CD14-positive monocyte (primary cell): ENCODE results near the gene MEGF9. TPM values are rescaled to one million over a fixed set of nuclear protein-coding genes. Genes with fewer than 3 reads are reported as not detected.

ENCODE experiments used
- DNase-seq, 3 donors: peaks; one replicate each; pipeline ENCODE4 v3.0.0-alpha.2; 2011 to 2022
- H2AFZ ChIP-seq: 2 replicates; pipeline ENCODE4 v1.6.0; 2012; ENCODE audit warnings: mild to moderate bottlenecking, low read depth, low read length, inconsistent platforms; ENCODE audit not compliant: insufficient read depth, poor library complexity, severe bottlenecking
- H3K27ac ChIP-seq, 2 donors: 1 replicate in 1 of 2; 2 replicates in 1 of 2; pipeline ENCODE4 v1.5.1; 2012 to 2013; ENCODE audit warnings: low read length in 2 of 2, control low read depth in 1 of 2, inconsistent platforms in 1 of 2, low read depth in 1 of 2, mild to moderate bottlenecking in 1 of 2
- H3K27me3 ChIP-seq, 2 donors: one replicate each; pipeline versions ENCODE4 v1.6.0 to v1.6.1; 2011 to 2013; ENCODE audit warnings: low read length in 2 of 2; ENCODE audit not compliant: control insufficient read depth in 2 of 2, insufficient read depth in 2 of 2
- H3K36me3 ChIP-seq, 2 donors: replicated peaks in 1 of 2; 1 replicate in 1 of 2; 2 replicates in 1 of 2; pipeline versions ENCODE4 v1.5.1 to v1.6.1; 2012 to 2013; ENCODE audit warnings: low read length in 2 of 2, control low read depth in 1 of 2, inconsistent platforms in 1 of 2, mild to moderate bottlenecking in 1 of 2; ENCODE audit not compliant: insufficient read depth in 2 of 2, control insufficient read depth in 1 of 2
- H3K4me1 ChIP-seq, 2 donors: 1 replicate in 1 of 2; 2 replicates in 1 of 2; pipeline versions ENCODE4 v1.5.1 to v1.6.1; 2012 to 2013; ENCODE audit warnings: low read length in 2 of 2, control low read depth in 1 of 2, inconsistent platforms in 1 of 2, mild to moderate bottlenecking in 1 of 2, moderate library complexity in 1 of 2; ENCODE audit not compliant: insufficient read depth in 2 of 2, control insufficient read depth in 1 of 2
- H3K4me2 ChIP-seq: replicated peaks from 2 replicates; pipeline ENCODE3; 2012; ENCODE audit warnings: low read length, moderate library complexity, mild to moderate bottlenecking; ENCODE audit not compliant: poor library complexity, severe bottlenecking; ENCODE audit errors: extremely low read depth
- H3K4me3 ChIP-seq, 3 experiments: fragments of 200-600 bp in 1 of 3; sonication (generic) in 1 of 3; replicated peaks in 1 of 3; 1 replicate in 2 of 3; 2 replicates in 1 of 3; pipeline ENCODE4 v1.5.1; 2011 to 2013; ENCODE audit warnings: low read length in 3 of 3, mild to moderate bottlenecking in 3 of 3, control low read depth in 2 of 3, low read depth in 2 of 3, inconsistent platforms in 1 of 3, moderate library complexity in 1 of 3
- H3K79me2 ChIP-seq: 2 replicates; pipeline ENCODE4 v1.6.0; 2012; ENCODE audit warnings: mild to moderate bottlenecking, control low read depth, inconsistent platforms, low read length, moderate library complexity; ENCODE audit not compliant: insufficient read depth
- H3K9ac ChIP-seq: 2 replicates; pipeline ENCODE4 v1.6.0; 2017; ENCODE audit warnings: low read length, mild to moderate bottlenecking; ENCODE audit not compliant: insufficient read depth, poor library complexity, severe bottlenecking
- H3K9me3 ChIP-seq, 2 donors: replicated peaks in 1 of 2; 1 replicate in 1 of 2; 2 replicates in 1 of 2; pipeline versions ENCODE4 v1.5.1 to v1.6.1; 2012 to 2013; ENCODE audit warnings: low read length in 2 of 2, control low read depth in 1 of 2; ENCODE audit not compliant: control insufficient read depth in 1 of 2, insufficient read depth in 1 of 2
- H4K20me1 ChIP-seq: 2 replicates; pipeline ENCODE4 v1.6.0; 2012; ENCODE audit warnings: mild to moderate bottlenecking, low read length, control low read depth, moderate library complexity; ENCODE audit not compliant: insufficient read depth
- H3K27ac Mint-ChIP-seq, 7 donors: one replicate each; pipeline ENCODE4 v1.8.0; 2020; ENCODE audit warnings: mild to moderate bottlenecking in 7 of 7, mixed read lengths in 7 of 7, moderate library complexity in 6 of 7, inconsistent platforms in 2 of 7
- H3K27me3 Mint-ChIP-seq, 3 donors: one replicate each; pipeline ENCODE4 v1.8.0; 2021 to 2022; ENCODE audit warnings: low read depth in 3 of 3, mild to moderate bottlenecking in 3 of 3, mixed read lengths in 3 of 3, moderate library complexity in 3 of 3, inconsistent platforms in 1 of 3
- H3K36me3 Mint-ChIP-seq, 2 donors: one replicate each; pipeline ENCODE4 v1.8.0; 2020; ENCODE audit warnings: mixed read lengths in 2 of 2, inconsistent platforms in 1 of 2, mild to moderate bottlenecking in 1 of 2
- H3K4me1 Mint-ChIP-seq: one replicate; pipeline ENCODE4 v1.8.0; 2020; ENCODE audit warnings: mild to moderate bottlenecking, mixed read lengths
- H3K4me3 Mint-ChIP-seq, 2 donors: one replicate each; pipeline ENCODE4 v1.8.0; 2020; ENCODE audit warnings: mild to moderate bottlenecking in 2 of 2, mixed read lengths in 2 of 2, moderate library complexity in 1 of 2
- H3K9me3 Mint-ChIP-seq, 7 donors: one replicate each; pipeline ENCODE4 v1.8.0; 2020 to 2022; ENCODE audit warnings: mixed read lengths in 7 of 7, mild to moderate bottlenecking in 6 of 7, moderate library complexity in 6 of 7, inconsistent platforms in 2 of 7
- WGBS: methylation state at CpG from one replicate; pipeline ENCODE4 v1.1.5; 2013; ENCODE audit warnings: missing lambda C conversion rate; ENCODE audit not compliant: insufficient coverage; 5-methylcytosine and 5-hydroxymethylcytosine counted together
- intact Hi-C, 2 donors: fragments of 100-400 bp; cut with micrococcal nuclease; formaldehyde crosslinking; loops; one replicate each; pipeline versions ENCODE4 v1.15.0 to v1.15.1; 2023
- polyA plus RNA-seq, 3 donors: library from polyadenylated mRNA; depleted of rRNA in 1 of 3; unstranded in 2 of 3; stranded (reverse) in 1 of 3; fragments of 300-500 nt in 2 of 3; fragments of >200 nt in 1 of 3; fragmentation: Illumina TruSeq in 2 of 3; gene quantifications; 1 replicate in 2 of 3; 2 replicates in 1 of 3; pipeline ENCODE4 v1.2.3, GENCODE V29; 2012 to 2021
- TF ChIP-seq, protein P1 (sequence below): fragments of 200-600 bp; IDR thresholded peaks from one replicate; pipeline ENCODE4 v1.8.0; 2022; ENCODE audit warnings: antibody characterized with exemption, mild to moderate bottlenecking

MEGF9 gene
- polyA plus RNA-seq, 3 donors: 45.0 to 92.8 (median 89.7) TPM

DNA sequence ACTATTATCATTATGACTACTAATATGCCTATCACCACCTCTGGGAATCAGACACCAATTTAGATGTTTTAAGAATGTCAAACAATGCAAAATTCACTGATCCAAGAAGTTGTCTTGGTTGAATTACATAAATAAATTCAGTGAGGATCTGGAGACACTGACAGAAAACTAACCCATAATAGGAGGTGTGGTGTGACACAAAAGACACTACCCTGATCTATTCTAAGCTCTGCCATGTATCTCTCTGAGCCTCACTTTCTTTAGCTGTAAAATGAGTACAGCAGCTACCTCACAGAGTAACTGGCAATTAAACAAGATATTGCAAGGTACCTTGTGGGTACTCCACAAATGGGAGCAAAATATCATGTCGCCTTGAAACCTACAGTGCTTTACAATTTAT lies 141.8 kb downstream of the MEGF9 start:
- Mint-ChIP-seq H3K36me3 (peaks cover 52 to 59% of the 10 kb centered on the region in 2 donors), H3K4me3 (no peak overlapping the region), H3K27me3 (peaks cover 0 to 2% (median 0%) of the 10 kb centered on the region in 3 donors), H3K27ac (no peak overlapping the region), H3K4me1 (peaks cover 2% of the 10 kb centered on the region), H3K9me3 (no peaks in the 10 kb centered on the region)
- intact Hi-C loops: loop anchor here in 1 of 2 donors (10.0 kb wide), 1 partner anchor 1522 kb away; the partner anchor contains the start of gene TTLL11
- Histone ChIP-seq H3K4me2 (no peak overlapping the region), H3K4me3 (no peak overlapping the region), H2AFZ (no peak overlapping the region), H3K27me3 (no peaks in the 10 kb centered on the region), H3K27ac (no peak overlapping the region), H3K9me3 (no peaks in the 10 kb centered on the region), H3K9ac (no peak overlapping the region), H3K4me1 (no peaks in the 10 kb centered on the region), H3K36me3 (peaks cover 43 to 58% of the 10 kb centered on the region in 2 donors), H4K20me1 (no peaks in the 10 kb centered on the region), H3K79me2 (peaks cover 53% of the 10 kb centered on the region)
- DNase-seq: no peak
- WGBS: 100% methylated on average over 1 of the region's 1 CpG
- TF ChIP-seq, protein P1, sequence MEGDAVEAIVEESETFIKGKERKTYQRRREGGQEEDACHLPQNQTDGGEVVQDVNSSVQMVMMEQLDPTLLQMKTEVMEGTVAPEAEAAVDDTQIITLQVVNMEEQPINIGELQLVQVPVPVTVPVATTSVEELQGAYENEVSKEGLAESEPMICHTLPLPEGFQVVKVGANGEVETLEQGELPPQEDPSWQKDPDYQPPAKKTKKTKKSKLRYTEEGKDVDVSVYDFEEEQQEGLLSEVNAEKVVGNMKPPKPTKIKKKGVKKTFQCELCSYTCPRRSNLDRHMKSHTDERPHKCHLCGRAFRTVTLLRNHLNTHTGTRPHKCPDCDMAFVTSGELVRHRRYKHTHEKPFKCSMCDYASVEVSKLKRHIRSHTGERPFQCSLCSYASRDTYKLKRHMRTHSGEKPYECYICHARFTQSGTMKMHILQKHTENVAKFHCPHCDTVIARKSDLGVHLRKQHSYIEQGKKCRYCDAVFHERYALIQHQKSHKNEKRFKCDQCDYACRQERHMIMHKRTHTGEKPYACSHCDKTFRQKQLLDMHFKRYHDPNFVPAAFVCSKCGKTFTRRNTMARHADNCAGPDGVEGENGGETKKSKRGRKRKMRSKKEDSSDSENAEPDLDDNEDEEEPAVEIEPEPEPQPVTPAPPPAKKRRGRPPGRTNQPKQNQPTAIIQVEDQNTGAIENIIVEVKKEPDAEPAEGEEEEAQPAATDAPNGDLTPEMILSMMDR: no peak

DNA sequence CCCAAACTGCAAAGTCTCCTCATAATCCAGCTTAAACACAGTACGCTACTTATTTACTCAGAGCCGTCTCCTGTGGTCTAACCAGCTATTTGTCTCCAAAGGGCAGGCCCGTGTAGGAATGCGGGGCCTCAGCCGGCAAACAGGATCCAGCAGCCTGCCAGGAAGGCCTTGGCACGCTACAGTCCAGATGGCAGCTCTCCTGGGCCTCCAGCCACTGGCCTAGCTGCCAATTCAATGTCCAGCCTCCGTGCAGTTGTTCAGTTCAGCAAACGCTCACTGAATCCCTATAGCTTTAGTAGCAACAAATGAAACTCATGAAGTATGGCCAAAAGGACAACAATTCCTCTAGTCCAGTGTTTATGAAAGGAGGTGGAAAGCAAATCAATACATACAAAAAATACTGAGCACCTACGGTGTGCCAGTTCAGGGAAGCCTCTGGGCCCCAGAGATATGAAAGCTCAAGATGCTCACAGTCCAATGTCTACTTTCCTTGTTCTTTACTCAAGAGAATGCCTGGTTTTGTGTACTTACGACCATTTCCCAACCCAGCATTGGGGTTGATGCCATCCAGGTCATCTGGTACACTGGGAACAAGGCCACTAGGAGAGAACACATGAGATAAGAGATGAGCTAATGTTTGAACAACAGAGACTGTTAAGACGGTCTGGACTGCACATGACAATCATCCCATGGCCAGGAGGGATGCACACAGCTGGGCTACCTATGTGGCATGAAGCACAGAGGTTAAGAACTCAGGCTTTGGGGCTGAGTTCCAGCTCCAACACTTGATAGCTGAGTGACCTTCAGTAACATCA lies 142.6 kb downstream of the MEGF9 start:
- no peak overlapping the region for H3K4me3 Mint-ChIP-seq
- H3K4me2 ChIP-seq: no peak overlapping the region
- H3K27ac ChIP-seq: no peak overlapping the region
- no peak overlapping the region for H3K4me3 ChIP-seq
- no peak overlapping the region for H3K27ac Mint-ChIP-seq
- TF ChIP-seq, protein P1: no peak
- no peak overlapping the region for H2AFZ ChIP-seq
- 100% methylated on average over 6 of the region's 11 CpGs for WGBS
- peaks cover 0 to 2% (median 0%) of the 10 kb centered on the region in 3 donors for H3K27me3 Mint-ChIP-seq
- H3K36me3 ChIP-seq: peaks cover 51 to 63% of the 10 kb centered on the region in 2 donors
- no peaks in the 10 kb centered on the region for H3K9me3 ChIP-seq
- H3K36me3 Mint-ChIP-seq: peaks cover 57 to 58% of the 10 kb centered on the region in 2 donors
- peaks cover 44% of the 10 kb centered on the region for H3K79me2 ChIP-seq
- intact Hi-C loops: loop anchor here in 1 of 2 donors (10.0 kb wide), 1 partner anchor 1523 kb away; the partner anchor contains the start of gene TTLL11
- peaks cover 2% of the 10 kb centered on the region for H3K4me1 Mint-ChIP-seq
- no peak overlapping the region for H3K9ac ChIP-seq
- H3K27me3 ChIP-seq: no peaks in the 10 kb centered on the region
- no peaks in the 10 kb centered on the region for H3K4me1 ChIP-seq
- no peaks in the 10 kb centered on the region for H3K9me3 Mint-ChIP-seq
- no peaks in the 10 kb centered on the region for H4K20me1 ChIP-seq
- DNase-seq: no peak
